Activated CD4-positive, alpha-beta T cell treated with anti-CD3 and anti-CD28 coated beads for 4 hours (primary cell): ENCODE measurements around the gene EMC9.
A peak's percentile ranks its signal among the peaks of the same experiment; 100 is the strongest.

Experiments
- DNase-seq, 2 donors: peaks; one replicate each; pipeline ENCODE4 v3.0.0-alpha.2; 2020

Gene EMC9

GRCh38 chr14:24177041-24177825, 35.8 kb upstream of the EMC9 start:
- DNase-seq = no peak

- DNase-seq = no peak
Observed at GRCh38 chr14:24176599-24176998, 35.2 kb upstream of the EMC9 start.

DNA sequence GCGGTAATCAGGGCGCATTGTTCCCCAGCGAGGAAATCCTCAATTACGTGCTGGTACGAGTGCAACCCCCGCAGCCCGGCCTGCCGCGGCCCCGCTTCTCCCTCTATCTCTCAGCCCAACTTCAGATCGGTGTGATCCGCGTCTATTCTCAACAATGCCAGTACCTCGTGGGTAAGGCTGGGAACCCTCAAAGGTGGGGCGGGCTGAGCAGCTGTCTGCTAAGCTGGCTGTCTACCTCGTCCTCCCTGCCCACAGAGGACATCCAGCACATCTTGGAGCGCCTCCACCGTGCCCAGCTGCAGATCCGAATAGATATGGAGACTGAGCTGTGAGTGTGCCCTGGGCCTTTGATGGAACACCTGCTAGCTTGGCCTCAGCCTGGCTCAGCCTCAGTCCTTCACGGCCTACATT, 31.5 kb upstream of the EMC9 start:
- DNase-seq = no peak

GRCh38 chr14:24172261-24172860, 31.0 kb upstream of the EMC9 start:
- no peak for DNase-seq

DNA sequence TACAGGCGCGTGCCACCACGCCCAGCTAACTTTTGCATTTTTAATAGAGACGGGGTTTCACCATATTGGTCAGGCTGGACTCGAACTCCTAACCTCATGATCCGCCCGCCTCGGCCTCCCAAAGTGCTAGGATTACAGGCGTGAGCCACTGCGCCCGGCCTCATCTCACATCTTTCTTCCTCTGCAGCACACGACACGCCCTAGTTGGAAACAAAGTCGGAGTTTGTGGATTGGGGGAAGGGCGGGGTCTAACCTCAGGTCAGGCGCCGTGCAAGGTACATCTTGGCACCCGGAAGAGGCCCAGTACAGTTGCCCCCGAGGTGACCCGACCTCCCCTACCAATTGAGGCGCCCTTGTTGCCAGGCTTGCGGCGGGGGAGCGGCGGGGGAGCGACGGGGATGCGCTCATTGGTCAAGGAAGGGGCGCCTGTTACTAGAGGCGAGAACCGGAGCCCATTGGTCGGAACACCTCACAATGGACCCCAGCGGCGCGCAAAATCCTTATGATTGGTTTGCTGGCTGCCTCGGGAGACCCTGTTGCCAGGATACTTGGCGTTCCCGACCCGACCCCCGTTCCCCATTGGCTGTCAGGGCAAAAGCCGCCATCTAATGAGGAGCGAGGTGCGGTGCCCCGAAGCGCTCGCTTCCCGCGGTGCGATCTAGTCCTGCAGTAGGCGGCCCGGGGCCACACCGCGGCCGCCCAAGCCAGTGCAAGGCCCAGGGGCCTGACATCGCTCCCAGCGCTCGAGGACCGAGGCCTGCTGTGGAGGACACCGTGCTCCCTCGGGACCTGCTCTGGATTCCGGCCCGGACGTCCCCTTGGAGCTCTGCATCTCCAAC, 30.2 kb upstream of the EMC9 start, which contains the start of gene REC8:
REC8 (plus strand) TSS at position 659 of the 839 bp plus-strand sequence. CDS start 473 bp downstream, outside the sequence.
- peak; percentile 38 to 57 for DNase-seq

GRCh38 chr14:24167469-24168114, 26.2 kb upstream of the EMC9 start:
- DNase-seq = no peak

- DNase-seq = no peak
Observed at GRCh38 chr14:24165785-24166184, 24.4 kb upstream of the EMC9 start.

DNA sequence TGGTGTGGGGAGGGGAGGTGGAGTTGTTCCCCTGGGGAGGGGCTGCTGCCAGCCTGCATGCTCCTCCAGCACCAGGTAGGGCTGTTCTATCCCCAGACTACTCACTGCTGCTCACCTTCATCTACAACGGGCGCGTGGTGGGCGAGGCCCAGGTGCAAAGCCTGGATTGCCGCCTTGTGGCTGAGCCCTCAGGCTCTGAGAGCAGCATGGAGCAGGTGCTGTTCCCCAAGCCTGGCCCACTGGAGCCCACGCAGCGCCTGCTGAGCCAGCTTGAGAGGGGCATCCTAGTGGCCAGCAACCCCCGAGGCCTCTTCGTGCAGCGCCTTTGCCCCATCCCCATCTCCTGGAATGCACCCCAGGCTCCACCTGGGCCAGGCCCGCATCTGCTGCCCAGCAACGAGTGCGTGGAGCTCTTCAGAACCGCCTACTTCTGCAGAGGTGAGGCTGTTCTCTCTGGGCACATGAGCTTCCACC, 23.2 kb upstream of the EMC9 start:
- no peak for DNase-seq

DNA sequence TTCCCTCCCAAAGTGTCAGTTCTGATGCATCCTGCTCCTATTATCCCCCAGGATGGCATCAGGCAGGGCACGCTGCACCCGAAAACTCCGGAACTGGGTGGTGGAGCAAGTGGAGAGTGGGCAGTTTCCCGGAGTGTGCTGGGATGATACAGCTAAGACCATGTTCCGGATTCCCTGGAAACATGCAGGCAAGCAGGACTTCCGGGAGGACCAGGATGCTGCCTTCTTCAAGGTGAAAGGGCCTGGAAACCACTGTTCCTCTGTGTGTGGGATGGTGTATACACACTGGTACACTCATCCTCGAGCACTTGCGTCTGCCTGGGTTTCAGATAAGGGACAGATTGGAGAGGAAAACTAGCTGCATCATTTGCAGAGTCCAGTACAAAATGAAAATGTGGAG, 20.7 kb upstream of the EMC9 start:
- no peak for DNase-seq

- DNase-seq = peak; percentile 97 to 99
Observed at GRCh38 chr14:24160850-24161804, 19.7 kb upstream of the EMC9 start, which contains the start of gene IRF9. TSS of gene IRF9 (plus strand) at chr14:24161265. CDS start at chr14:24162145, 880 bp downstream.

DNA sequence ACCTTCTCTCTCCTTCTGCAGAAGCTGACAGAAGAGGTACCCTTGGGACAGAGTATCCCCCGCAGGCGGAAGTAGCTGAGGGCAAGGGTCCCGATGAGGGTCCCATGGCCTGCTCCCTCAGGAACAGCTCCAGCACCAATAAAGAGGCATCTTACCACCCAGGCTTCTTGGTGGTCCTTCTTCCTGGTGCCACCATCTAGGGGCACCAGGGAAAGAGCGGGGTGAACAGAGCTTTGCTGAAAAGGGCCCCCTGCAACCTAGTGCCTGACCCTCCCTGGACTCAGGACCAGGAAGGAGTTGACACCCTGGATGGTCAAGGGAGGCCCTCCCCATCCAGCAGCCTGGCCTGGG, 19.1 kb upstream of the EMC9 start:
- DNase-seq = no peak

GRCh38 chr14:24159777-24160498, 18.5 kb upstream of the EMC9 start:
- DNase-seq = no peak

GRCh38 chr14:24157331-24157730, 15.9 kb upstream of the EMC9 start:
- DNase-seq = no peak

DNA sequence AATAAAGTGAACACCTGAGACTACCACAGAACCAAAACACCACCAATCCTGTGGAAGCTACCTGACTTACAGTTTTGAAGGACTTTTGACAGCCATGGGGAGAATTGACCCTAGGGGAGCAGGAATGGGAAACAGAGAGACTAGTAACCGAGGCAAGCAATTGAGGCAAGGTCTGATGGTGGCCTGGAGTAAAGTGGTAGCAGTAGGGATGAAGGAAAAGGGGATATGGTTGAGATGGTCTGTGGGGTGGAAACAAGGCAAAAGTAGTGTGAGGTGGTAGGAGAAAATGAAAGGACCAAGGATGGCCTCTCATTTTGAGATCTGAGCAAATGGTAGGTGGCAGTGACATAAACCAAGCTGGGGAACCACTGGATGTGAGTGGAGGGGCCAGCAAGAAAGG, 15.4 kb upstream of the EMC9 start:
- no peak for DNase-seq

DNA sequence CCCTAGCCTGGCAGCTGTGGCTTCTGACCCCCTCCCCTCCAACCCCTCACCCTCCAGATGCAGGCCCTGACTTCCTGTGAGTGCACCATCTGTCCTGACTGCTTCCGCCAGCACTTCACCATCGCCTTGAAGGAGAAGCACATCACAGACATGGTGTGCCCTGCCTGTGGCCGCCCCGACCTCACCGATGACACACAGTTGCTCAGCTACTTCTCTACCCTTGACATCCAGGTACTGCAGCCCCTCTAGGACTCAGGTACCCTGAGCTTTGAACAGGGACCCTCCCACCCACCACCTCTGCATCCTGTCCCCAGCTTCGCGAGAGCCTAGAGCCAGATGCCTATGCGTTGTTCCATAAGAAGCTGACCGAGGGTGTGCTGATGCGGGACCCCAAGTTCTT, 13.7 kb upstream of the EMC9 start:
- no peak for DNase-seq

DNA sequence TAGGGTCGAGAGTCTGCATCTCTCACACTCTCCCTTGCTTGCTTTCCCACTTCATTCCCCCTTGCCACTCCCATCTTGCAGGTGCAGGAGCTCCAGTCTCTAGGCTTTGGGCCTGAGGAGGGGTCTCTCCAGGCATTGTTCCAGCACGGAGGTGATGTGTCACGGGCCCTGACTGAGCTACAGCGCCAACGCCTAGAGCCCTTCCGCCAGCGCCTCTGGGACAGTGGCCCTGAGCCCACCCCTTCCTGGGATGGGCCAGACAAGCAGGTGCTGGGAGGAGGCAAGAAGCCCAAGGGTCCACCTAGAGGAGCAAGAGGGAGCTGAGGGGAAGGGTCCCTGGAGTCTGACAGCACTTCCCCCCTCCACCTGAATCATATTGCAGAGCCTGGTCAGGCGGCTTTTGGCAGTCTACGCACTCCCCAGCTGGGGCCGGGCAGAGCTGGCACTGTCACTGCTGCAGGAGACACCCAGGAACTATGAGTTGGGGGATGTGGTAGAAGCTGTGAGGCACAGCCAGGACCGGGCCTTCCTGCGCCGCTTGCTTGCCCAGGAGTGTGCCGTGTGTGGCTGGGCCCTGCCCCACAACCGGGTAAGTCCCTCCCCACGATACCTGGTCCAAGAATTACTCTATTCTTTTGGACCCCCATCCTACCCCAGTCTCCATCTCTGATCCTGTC, 10.2 kb upstream of the EMC9 start:
- no peak for DNase-seq

DNA sequence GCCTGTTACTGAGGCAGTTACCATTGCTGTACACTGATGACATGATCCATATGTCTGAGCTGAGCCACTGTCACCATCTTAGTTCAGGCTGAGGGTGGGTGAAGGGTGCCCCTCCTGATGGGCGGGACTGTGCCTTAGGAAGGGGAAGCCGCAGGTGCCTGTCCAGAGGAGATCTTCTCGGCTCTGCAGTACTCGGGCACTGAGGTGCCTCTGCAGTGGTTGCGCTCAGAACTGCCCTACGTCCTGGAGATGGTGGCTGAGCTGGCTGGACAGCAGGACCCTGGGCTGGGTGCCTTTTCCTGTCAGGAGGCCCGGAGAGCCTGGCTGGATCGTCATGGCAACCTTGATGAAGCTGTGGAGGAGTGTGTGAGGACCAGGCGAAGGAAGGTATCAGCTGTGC, 9.6 kb upstream of the EMC9 start:
- DNase-seq = no peak

DNA sequence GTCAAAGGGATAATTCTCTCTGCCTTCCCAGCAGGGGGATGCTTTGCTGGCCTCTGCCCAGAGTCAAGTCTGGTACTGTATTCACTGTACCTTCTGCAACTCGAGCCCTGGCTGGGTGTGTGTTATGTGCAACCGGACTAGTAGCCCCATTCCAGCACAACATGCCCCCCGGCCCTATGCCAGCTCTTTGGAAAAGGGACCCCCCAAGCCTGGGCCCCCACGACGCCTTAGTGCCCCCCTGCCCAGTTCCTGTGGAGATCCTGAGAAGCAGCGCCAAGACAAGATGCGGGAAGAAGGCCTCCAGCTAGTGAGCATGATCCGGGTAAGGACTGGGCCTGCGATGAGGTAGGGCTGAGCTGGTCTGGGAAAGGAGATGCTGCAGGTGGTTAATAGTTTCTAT, 9.2 kb upstream of the EMC9 start:
- DNase-seq = no peak

DNA sequence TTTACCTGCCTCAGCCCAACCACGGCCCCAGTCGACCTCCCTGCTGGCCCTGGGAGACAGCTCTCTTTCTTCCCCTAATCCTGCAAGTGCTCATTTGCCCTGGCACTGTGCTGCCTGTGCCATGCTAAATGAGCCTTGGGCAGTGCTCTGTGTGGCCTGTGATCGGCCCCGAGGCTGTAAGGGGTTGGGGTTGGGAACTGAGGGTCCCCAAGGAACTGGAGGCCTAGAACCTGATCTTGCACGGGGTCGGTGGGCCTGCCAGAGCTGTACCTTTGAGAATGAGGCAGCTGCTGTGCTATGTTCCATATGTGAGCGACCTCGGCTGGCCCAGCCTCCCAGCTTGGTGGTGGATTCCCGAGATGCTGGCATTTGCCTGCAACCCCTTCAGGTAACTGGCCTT, 8.7 kb upstream of the EMC9 start:
- no peak for DNase-seq

- no peak for DNase-seq
Observed at GRCh38 chr14:24149302-24149969, 8.0 kb upstream of the EMC9 start.
